Liver (tissue), 3 donors: ENCODE measurements around the gene CRYZ.

Source experiments
- CTCF ChIP-seq: fragments of 150-350 bp; IDR thresholded peaks from 2 replicates; pipeline ENCODE4 v1.5.1; 2017; ENCODE audit warnings: improper control_type of control experiment, low read depth, low read length; ENCODE audit not compliant: missing input control
- EGR1 ChIP-seq, 2 donors: IDR thresholded peaks; 2 replicates each; pipeline ENCODE4 v1.6.1; 2016 to 2018; ENCODE audit warnings: antibody characterized with exemption in 2 of 2, low read depth in 2 of 2
- HNF4A ChIP-seq, 2 donors: conservative IDR thresholded peaks; 2 replicates each; pipeline ENCODE4 v1.6.1; 2016; ENCODE audit warnings: antibody characterized with exemption in 2 of 2, mild to moderate bottlenecking in 2 of 2
- TF ChIP-seq, protein P1 (sequence below): IDR thresholded peaks from 2 replicates; pipeline ENCODE4 v1.6.1; 2016; ENCODE audit warnings: antibody characterized with exemption
- donor health status: healthy.
- donor health status: healthy.

DNA sequence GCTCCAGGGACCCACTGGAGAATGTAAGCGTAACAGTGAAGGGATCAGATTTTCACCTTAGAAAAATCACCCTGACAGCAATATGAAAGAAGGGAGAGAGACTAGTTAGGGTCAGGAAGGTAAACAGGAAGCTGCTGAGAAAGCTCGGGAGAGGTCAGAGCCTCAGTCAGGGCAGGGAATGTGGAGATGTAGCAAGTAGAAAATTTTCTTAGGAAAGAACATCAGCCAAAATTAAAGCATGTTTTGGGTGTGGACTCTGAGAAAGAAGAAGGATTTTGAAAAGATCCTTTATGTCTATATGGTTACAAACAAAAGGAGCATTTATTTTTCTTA lies 42.5 kb downstream of the CRYZ start:
- TF ChIP-seq CTCF (no peak), HNF4A (conservative IDR thresholded peaks at IDR 0.05) (no peak), EGR1 (IDR thresholded peaks at IDR 0.05; ENCODE audit: low read depth in 2 of 2) (no peak)
- TF ChIP-seq, protein P1, sequence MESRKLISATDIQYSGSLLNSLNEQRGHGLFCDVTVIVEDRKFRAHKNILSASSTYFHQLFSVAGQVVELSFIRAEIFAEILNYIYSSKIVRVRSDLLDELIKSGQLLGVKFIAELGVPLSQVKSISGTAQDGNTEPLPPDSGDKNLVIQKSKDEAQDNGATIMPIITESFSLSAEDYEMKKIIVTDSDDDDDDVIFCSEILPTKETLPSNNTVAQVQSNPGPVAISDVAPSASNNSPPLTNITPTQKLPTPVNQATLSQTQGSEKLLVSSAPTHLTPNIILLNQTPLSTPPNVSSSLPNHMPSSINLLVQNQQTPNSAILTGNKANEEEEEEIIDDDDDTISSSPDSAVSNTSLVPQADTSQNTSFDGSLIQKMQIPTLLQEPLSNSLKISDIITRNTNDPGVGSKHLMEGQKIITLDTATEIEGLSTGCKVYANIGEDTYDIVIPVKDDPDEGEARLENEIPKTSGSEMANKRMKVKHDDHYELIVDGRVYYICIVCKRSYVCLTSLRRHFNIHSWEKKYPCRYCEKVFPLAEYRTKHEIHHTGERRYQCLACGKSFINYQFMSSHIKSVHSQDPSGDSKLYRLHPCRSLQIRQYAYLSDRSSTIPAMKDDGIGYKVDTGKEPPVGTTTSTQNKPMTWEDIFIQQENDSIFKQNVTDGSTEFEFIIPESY, result no peak
